Activated T-helper 1 cell treated with anti-CD3 and anti-CD28 coated beads, Interleukin-12 subunit alpha, Interleukin-12 subunit beta, Interleukin-2, Interleukin-4 antibody, amounts not matched to agents 30 ng/mL and 10 ng/mL and 1 ng/mL, durations not matched to agents 14 hours and 24 hours and 36 hours (primary cell): ENCODE measurements around the gene MOG. TPM values are rescaled to one million over a fixed set of nuclear protein-coding genes. Genes with fewer than 3 reads are reported as not detected.
A peak's percentile ranks its signal among the peaks of the same experiment; 100 is the strongest.

Experiments used
- DNase-seq: peaks from one replicate; pipeline ENCODE4 v3.0.0; 2021; ENCODE audit warnings: low spot score
- H3K27ac Mint-ChIP-seq: one replicate; pipeline ENCODE4 v1.8.0; 2021; ENCODE audit warnings: mild to moderate bottlenecking, mixed read lengths
- H3K27me3 Mint-ChIP-seq: one replicate; pipeline ENCODE4 v1.8.0; 2022; ENCODE audit warnings: mild to moderate bottlenecking, moderate library complexity, mixed read lengths; ENCODE audit not compliant: insufficient read depth
- H3K36me3 Mint-ChIP-seq: one replicate; pipeline ENCODE4 v1.8.0; 2021; ENCODE audit warnings: low read depth, mixed read lengths
- H3K4me1 Mint-ChIP-seq: one replicate; pipeline ENCODE4 v1.8.0; 2021; ENCODE audit warnings: low read depth, mixed read lengths
- H3K4me3 Mint-ChIP-seq: one replicate; pipeline ENCODE4 v1.8.0; 2021; ENCODE audit warnings: mild to moderate bottlenecking, moderate library complexity, mixed read lengths
- H3K9me3 Mint-ChIP-seq: one replicate; pipeline ENCODE4 v1.8.0; 2021; ENCODE audit warnings: mixed read lengths
- intact Hi-C: fragments of 100-400 bp; cut with micrococcal nuclease; formaldehyde crosslinking; loops from one replicate; pipeline ENCODE4 v1.15.1; 2024
- total RNA-seq: library from RNA; stranded (reverse); gene quantifications from 2 replicates; pipeline ENCODE4 v1.2.3, GENCODE V29; 2022

Gene MOG
- total RNA-seq, 1 donor from 2014 or later = not detected

DNA sequence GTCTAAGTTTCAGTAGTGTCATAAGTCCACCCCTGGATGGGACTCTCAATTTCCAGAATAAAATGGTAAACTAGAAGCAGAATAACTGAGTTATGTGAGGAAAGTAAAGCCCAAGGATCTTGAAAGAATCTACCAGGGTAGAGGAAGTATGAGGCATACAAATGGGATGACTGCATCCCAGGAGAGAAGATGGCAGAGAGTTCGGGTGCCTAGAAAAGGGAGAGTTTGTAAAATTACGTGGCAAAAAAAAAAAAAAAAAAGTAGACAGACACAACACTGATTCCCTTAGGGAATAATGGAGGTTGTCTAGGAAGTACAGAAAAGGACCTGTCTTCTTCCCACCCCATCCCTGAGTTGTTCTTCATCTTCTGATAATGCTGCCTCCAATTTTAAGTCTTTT lies 27.3 kb upstream of the MOG start:
- intact Hi-C loops = no loop called here
- Mint-ChIP-seq H3K9me3 (no peaks in the 10 kb centered on the region), H3K36me3 (peaks cover 10% of the 10 kb centered on the region), H3K27ac (no peak overlapping the region), H3K4me3 (peak overlapping the region; percentile 90), H3K4me1 (peaks cover 44% of the 10 kb centered on the region), H3K27me3 (peaks cover 29% of the 10 kb centered on the region)
- DNase-seq = no peak

DNA sequence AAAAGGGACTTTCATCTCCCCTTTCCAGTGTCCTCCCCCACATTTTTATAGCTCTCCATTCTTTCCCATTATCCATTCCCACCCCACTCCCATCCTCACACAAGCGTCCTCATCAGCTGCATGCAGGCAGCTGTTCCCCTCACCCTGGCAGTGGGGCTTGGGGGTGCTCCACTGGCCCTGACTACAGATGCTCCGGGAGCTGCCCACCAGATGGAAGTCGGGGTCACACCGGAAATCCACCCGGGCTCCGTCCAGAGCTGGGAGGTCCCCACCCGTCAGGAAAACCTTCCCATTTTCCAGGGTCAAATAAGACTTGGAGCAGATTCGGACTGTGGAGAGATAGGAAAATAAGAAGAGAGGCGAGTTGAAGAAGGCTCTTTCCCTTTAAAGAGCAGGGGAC lies 26.6 kb upstream of the MOG start:
- peaks cover 29% of the 10 kb centered on the region for H3K27me3 Mint-ChIP-seq
- no peaks in the 10 kb centered on the region for H3K9me3 Mint-ChIP-seq
- H3K4me1 Mint-ChIP-seq = peaks cover 44% of the 10 kb centered on the region
- H3K36me3 Mint-ChIP-seq = peaks cover 10% of the 10 kb centered on the region
- H3K27ac Mint-ChIP-seq = no peak overlapping the region
- H3K4me3 Mint-ChIP-seq = peak overlapping the region; percentile 91
- intact Hi-C loops = no loop called here
- DNase-seq = no peak

DNA sequence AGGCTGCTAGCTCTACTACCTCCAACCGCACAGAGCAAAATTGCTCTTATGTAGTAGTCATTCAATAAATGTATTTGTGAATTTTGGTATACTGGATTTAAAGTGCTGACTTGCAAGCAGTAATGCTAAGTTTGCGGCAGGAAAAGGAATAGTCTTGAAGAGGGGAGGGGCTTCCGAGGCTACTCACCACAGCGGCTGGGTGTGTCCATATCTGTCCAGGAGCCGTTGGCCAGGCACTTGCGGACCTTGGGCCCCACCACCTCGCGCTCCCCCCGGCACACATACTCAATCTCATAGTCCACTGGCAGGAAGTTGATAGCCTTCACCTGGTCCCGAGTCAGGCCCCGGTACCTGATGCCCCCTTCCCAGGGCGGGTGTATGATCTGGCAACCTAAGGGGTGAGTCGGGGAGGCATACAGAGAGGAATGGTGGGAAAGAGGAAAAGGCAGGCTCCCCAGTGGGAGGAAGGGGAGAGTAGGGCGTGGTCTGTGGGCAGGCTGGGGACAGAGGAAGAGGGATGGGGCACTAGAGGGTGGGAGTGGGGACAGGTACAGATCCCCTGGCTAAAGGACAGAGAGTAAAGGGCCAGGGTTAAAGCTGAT lies 25.6 kb upstream of the MOG start:
- H3K27me3 Mint-ChIP-seq = peaks cover 33% of the 10 kb centered on the region
- peaks cover 44% of the 10 kb centered on the region for H3K4me1 Mint-ChIP-seq
- no peaks in the 10 kb centered on the region for H3K9me3 Mint-ChIP-seq
- peak overlapping the region; percentile 91 for H3K4me3 Mint-ChIP-seq
- H3K36me3 Mint-ChIP-seq = peaks cover 10% of the 10 kb centered on the region
- no peak overlapping the region for H3K27ac Mint-ChIP-seq
- no peak for DNase-seq
- intact Hi-C loops = no loop called here

DNA sequence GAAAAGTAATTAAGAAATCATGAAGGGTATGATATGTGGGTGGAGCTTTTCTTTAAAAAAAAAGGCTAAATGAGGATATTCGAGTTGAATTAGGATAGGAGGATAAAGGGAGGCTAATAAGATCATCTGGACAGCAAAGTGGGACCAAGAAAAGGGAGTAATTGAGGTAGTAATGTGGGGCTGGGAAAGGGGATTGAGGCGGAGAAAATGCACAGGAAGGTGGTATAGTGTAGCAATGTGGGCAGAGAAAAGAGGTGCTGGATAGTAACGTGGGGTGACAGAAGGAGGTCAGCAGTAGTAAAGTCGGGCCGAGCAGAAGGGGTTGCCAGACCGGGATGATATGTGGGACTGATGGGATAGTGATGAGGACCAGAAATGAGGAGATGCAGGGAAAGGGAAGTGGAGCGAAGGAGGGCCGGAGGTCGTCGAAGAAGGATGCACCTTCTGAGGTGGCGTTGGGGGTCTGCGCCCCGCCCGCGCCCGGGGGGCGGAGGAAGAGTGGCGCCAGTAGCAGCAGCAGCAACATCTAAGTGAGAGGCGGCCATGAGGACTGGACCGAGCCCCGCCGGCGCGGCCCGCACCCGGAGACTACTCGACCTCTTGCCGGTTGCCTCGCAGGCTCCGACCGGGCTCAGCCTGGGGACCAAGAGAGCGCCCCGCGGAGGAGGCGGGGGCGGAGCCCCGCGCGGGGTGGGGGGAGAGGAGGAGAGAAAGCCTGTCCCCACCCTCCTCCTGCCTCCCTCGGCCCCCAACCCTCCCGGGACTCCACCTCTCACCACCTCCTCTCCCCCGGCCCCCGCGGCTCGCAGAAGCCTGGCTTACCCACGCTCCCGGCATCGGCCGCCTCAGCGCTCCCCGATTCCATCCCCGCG lies 24.8 kb upstream of the MOG start:
- intact Hi-C loops = loop anchor here (1.0 kb wide), 1 partner anchor 18 kb away; no protein-coding TSS in a partner anchor
- peaks cover 44% of the 10 kb centered on the region for H3K4me1 Mint-ChIP-seq
- H3K9me3 Mint-ChIP-seq = no peaks in the 10 kb centered on the region
- peak; percentile 55 for DNase-seq
- H3K27me3 Mint-ChIP-seq = peaks cover 30% of the 10 kb centered on the region
- peak overlapping the region; percentile 84 for H3K27ac Mint-ChIP-seq
- peaks cover 10% of the 10 kb centered on the region for H3K36me3 Mint-ChIP-seq
- H3K4me3 Mint-ChIP-seq = peak overlapping the region; percentile 91

DNA sequence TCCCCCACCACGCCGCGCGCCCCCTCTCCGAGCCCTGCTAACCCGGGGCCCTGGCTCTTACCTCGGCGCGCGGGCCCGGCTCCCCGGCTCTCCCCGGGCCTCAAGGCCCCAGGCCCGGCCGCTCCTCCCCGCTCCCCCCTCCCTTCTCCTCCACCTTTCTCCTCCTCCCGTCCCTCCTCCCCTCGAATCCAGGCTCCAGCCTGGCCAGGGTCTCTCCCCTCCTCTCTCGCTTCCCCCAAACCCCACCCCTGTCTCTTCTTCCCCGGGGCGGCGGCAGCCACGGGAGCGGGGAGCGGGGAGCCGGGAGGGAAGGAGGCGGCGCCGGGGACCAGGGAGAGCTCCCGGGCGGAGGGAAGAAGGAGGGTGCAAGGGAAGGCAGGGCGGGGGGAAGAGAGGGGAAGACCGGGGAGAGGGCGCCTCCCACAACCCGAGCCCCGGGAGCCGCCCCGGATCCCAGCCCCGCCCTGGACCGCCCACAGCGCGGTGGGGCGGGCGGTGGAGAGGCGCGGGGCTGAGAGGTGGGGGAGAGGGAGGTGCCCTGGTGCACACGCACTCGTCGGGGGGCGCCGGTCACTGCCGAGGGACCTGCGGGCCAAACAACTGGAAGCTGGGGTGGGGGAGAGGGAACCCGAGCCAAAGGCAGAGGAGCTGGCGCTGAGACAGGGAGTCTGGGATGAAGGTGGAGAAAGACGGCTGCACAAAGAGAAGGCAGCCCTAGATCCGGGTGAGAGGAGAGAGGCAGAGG lies 23.9 kb upstream of the MOG start, which contains the start of gene GABBR1:
Gene GABBR1, minus strand, starts transcription at position 395 of the 745 bp plus-strand sequence. CDS start 798 bp downstream, outside the sequence.
- peak within 1 kb of the TSS; percentile 84 for H3K27ac Mint-ChIP-seq
- intact Hi-C loops = loop anchor here (1.0 kb wide), 1 partner anchor 17 kb away; no protein-coding TSS in a partner anchor
- peaks cover 30% of the 10 kb centered on the region for H3K27me3 Mint-ChIP-seq
- H3K36me3 Mint-ChIP-seq = peaks cover 12% of the 10 kb centered on the region
- DNase-seq = peak; percentile 78
- H3K4me1 Mint-ChIP-seq = peaks cover 44% of the 10 kb centered on the region
- H3K4me3 Mint-ChIP-seq = peak within 1 kb of the TSS; percentile 91
- H3K9me3 Mint-ChIP-seq = no peaks in the 10 kb centered on the region

DNA sequence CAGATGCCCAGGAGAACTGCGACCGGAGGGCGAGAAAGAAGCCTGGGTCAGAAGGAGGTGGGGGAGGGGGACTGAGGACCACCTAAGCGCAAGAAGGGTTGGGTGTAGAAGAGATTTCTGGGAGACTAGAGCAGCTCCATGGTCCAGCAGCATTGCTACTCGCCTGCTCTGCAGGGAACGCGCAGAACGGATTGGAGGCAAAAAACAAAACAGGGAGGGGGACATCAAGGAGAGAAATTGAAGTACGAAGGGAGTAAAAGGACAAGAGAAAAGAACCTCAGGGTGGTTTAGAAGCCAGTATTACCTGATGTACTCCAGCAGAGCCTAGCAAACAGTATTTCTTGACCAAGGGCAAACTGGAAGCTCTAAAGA lies 23.4 kb upstream of the MOG start:
- Mint-ChIP-seq H3K9me3 (no peaks in the 10 kb centered on the region), H3K27ac (peak overlapping the region; percentile 56), H3K36me3 (peaks cover 12% of the 10 kb centered on the region), H3K4me3 (peak overlapping the region; percentile 83), H3K4me1 (peaks cover 39% of the 10 kb centered on the region), H3K27me3 (peaks cover 30% of the 10 kb centered on the region)
- intact Hi-C loops = no loop called here
- no peak for DNase-seq

DNA sequence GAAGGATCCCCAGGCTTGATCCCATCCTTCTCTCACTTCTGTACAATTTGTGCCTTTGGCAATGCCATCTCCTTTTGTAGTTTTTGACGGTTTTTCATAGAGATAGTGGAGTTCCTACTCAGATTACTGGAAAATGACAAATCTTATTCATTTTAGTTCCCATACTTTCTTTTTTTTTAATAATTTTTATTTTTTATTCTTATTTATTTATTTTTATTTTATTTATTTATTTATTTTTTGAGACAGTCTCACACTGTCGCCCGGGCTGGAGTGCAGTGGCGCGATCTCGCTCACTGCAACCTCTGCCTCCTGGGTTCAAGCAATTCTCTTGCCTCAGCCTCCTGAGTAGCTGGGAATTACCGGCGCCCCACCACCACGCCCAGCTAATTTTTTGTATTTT lies 19.6 kb upstream of the MOG start:
- DNase-seq = no peak
- H3K27me3 Mint-ChIP-seq = peaks cover 9% of the 10 kb centered on the region
- no peak overlapping the region for H3K4me3 Mint-ChIP-seq
- H3K9me3 Mint-ChIP-seq = no peaks in the 10 kb centered on the region
- peaks cover 17% of the 10 kb centered on the region for H3K4me1 Mint-ChIP-seq
- intact Hi-C loops = no loop called here
- H3K27ac Mint-ChIP-seq = no peak overlapping the region
- peaks cover 3% of the 10 kb centered on the region for H3K36me3 Mint-ChIP-seq

DNA sequence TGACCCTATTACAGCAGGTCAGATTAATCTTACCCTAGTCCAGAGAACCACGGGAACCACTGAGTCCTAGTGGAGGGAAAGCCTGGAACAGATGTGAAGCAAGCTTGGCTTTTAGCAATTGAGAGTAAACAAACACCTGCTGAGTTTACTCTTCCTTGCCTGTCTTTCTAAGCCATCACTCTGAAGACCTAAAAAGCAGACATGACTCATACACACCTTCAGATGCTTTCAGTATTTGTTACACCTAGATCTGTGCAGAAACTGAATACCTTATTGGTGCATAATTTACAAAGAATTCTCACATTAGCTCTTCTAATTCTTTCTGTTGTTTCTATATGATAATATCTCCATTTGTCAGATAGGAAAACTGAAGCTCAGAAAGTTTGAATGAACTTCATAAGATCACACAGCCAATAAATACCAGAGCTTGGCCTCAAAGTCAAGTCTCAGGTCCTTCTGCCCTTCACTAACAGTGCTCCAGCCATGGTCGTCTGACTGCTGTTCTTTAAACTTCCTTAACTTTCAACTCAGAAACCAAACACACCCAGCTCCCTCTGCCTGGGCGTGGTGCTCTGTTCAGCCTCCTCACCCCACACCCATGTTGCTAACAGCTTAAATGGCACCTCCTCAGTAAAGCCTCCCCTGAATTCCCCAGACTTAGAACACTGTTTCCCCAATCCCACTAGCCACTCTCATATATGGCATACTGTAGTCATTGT lies 15.3 kb upstream of the MOG start:
- peak overlapping the region; percentile 58 for H3K4me3 Mint-ChIP-seq
- no peak for DNase-seq
- intact Hi-C loops = loop anchor here (1.0 kb wide), 1 partner anchor 9 kb away; no protein-coding TSS in a partner anchor
- peaks cover 3% of the 10 kb centered on the region for H3K27me3 Mint-ChIP-seq
- peaks cover 3% of the 10 kb centered on the region for H3K36me3 Mint-ChIP-seq
- H3K4me1 Mint-ChIP-seq = peaks cover 11% of the 10 kb centered on the region
- peak overlapping the region; percentile 80 for H3K27ac Mint-ChIP-seq
- H3K9me3 Mint-ChIP-seq = no peaks in the 10 kb centered on the region

DNA sequence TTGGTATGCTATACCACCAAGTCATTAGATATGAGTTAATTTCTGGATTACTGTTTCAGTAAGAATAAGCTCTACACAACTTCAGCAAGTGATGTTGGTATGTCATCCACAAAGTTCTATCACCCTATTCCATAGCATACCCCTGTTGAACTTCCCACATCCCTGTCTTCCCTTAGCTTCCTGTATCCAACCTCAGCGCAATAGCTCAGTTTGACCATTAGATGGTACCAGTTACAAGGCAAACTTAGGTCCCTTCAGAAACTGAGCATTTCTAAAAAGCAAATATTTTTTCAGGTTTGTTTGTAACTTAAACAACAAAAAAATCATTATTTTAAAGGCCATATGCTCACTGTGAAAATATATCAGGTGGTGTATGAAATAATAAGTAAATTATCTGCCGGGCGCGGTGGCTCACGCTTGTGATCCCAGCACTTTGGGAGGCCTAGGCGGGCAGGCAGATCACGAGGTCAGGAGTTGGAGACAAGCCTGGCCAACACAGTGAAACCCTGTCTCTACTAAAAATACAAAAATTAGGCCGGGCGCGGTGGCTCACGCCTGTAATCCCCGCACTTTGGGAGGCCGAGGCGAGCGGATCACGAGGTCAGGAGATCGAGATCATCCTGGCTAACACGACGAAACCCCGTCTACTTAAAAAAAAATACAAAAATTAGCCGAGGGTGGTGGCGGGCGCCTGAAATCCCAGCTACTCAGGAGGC lies 8.8 kb upstream of the MOG start:
- Mint-ChIP-seq H3K36me3 (no peaks in the 10 kb centered on the region), H3K27me3 (no peaks in the 10 kb centered on the region), H3K4me3 (no peak overlapping the region), H3K9me3 (no peaks in the 10 kb centered on the region), H3K27ac (no peak overlapping the region), H3K4me1 (peaks cover 16% of the 10 kb centered on the region)
- intact Hi-C loops = loop anchor here (2.0 kb wide), 1 partner anchor 49 kb away; no protein-coding TSS in a partner anchor
- no peak for DNase-seq

DNA sequence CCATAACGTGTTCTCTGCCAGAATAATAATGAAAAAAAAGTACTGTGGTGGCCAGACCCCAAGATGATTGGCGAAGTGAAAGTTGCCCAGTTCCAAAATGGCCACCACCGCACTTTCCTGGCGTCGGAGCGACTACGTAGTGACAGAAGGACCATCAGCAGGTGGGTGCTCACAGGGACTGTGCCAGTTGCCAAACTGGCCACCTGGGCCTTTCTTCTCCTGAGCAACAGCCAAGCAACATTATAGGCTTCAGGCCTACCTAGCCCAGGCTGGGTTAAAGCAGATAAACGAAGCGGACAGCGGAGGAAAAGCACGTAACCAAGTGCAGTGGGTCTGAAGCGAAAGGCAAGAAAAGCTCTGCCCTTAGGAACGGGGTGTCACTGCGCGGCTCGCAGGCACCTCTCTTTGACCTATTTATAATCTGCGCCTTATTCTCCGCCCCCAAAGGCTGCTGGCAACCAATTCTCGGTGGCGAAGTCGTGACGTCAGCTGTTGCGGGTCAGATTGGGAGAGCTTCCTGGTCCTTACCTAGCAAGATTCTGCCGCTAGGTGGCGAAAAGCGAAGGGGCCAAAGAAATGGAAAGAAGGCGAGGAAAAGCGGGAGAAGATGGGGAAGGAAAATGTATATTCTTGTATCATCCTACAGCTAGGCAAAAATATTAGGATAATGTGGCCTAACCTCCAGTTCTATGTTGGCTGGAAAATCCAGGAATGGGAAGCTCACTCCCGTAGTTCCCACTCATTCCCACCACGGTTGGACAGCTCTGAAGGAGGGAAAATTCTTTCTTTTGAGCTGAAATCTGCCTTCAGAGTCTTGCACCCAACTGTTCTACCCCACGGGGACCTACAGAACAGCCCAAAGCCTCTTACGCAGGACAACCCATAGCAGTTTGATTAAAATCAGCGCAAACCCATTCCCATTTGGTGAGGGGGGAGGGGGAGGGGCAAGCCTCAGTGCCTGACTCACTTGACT lies 6.9 kb upstream of the MOG start:
- no peaks in the 10 kb centered on the region for H3K36me3 Mint-ChIP-seq

More for the DNA sequence above, 6.9 kb upstream of the MOG start:
- no peaks in the 10 kb centered on the region for H3K9me3 Mint-ChIP-seq
- H3K4me3 Mint-ChIP-seq = peak overlapping the region; percentile 89
- peaks cover 5% of the 10 kb centered on the region for H3K27me3 Mint-ChIP-seq
- H3K4me1 Mint-ChIP-seq = peaks cover 20% of the 10 kb centered on the region
- H3K27ac Mint-ChIP-seq = peak overlapping the region; percentile 98
- DNase-seq = peak; percentile 95
- intact Hi-C loops = loop anchor here (1.0 to 2.0 kb wide), 8 partner anchors 9 to 634 kb away; partner anchors contain the start of gene POLR1H
